Measurements from ENCODE around the gene CALR. TPM values are rescaled to one million over a fixed set of nuclear protein-coding genes. Genes with fewer than 3 reads are reported as not detected.

The CALR gene
- polyA plus RNA-seq, 2 of the 4 experiments (the other 2 are of a cell fraction), result 419 to 494 TPM

DNA sequence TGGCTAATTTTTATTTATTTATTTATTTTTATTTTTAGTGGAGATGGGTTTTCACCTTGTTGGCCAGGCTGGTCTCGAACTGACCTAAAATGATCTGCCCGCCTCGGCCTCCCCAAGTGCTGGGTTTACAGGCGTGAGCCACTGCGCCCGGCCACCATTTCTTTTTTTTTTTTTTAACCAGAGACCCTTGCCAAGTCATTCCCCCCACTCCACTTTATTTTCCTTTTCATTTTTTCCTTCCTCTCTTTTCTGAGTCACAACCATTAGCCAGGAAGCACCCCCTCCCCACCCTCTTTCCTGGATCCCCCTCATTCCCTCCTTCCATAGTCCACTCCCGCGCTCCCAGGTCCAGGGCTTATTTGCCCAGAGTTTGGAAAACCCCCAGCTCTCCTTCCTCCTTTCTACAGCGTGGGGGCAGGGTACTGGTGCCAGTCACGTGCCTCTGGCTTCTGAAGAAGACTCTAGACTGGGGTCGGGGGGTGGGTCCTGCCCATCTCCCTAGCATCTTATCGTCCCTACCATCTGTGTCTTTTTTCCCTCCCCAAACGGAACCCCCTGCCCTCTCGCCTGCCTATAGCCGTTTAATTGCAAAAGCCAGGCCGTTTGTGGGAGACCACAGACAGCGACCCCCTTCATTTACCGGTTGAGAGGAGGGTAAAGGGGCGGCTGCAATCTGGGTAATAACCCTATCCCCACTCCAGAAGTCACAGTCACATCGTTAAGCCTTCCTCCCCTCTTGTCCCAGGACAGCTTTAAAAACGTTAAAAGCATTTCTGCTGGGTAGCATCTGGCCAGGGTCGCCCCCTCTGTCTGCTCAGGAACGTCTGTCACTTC lies 1.1 kb upstream of the CALR start:
- Histone ChIP-seq H3K9me3 (no peaks in the 10 kb centered on the region), H3K27ac (peak overlapping the region; percentile 89 to 92), H3K4me3 (peak overlapping the region; percentile 100), H3K4me1 (peaks cover 25% of the 10 kb centered on the region), H3K4me2 (peak overlapping the region; percentile 95)
- TF ChIP-seq, protein P1, sequence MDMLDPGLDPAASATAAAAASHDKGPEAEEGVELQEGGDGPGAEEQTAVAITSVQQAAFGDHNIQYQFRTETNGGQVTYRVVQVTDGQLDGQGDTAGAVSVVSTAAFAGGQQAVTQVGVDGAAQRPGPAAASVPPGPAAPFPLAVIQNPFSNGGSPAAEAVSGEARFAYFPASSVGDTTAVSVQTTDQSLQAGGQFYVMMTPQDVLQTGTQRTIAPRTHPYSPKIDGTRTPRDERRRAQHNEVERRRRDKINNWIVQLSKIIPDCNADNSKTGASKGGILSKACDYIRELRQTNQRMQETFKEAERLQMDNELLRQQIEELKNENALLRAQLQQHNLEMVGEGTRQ (IDR thresholded peaks at IDR 0.05), result peak; percentile 61
- TF ChIP-seq, protein P2, sequence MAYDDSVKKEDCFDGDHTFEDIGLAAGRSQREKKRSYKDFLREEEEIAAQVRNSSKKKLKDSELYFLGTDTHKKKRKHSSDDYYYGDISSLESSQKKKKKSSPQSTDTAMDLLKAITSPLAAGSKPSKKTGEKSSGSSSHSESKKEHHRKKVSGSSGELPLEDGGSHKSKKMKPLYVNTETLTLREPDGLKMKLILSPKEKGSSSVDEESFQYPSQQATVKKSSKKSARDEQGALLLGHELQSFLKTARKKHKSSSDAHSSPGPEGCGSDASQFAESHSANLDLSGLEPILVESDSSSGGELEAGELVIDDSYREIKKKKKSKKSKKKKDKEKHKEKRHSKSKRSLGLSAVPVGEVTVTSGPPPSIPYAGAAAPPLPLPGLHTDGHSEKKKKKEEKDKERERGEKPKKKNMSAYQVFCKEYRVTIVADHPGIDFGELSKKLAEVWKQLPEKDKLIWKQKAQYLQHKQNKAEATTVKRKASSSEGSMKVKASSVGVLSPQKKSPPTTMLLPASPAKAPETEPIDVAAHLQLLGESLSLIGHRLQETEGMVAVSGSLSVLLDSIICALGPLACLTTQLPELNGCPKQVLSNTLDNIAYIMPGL (CRISPR knock-in tag; IDR thresholded peaks at IDR 0.05; ENCODE audit: borderline replicate concordance), result no peak
- TF ChIP-seq ZSCAN20 (CRISPR knock-in tag; IDR thresholded peaks at IDR 0.05), result no peak
- 0 out of 2 replicates have a peak, but pooled peaks have one; percentile 19 for TF ChIP-seq BHLHE40 (IDR thresholded peaks at IDR 0.05; ENCODE audit: low read depth, low read length)
- TF ChIP-seq, protein P3, sequence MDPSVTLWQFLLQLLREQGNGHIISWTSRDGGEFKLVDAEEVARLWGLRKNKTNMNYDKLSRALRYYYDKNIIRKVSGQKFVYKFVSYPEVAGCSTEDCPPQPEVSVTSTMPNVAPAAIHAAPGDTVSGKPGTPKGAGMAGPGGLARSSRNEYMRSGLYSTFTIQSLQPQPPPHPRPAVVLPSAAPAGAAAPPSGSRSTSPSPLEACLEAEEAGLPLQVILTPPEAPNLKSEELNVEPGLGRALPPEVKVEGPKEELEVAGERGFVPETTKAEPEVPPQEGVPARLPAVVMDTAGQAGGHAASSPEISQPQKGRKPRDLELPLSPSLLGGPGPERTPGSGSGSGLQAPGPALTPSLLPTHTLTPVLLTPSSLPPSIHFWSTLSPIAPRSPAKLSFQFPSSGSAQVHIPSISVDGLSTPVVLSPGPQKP (IDR thresholded peaks at IDR 0.05; ENCODE audit: low read depth, low read length), result no peak
- TF ChIP-seq, protein P4, sequence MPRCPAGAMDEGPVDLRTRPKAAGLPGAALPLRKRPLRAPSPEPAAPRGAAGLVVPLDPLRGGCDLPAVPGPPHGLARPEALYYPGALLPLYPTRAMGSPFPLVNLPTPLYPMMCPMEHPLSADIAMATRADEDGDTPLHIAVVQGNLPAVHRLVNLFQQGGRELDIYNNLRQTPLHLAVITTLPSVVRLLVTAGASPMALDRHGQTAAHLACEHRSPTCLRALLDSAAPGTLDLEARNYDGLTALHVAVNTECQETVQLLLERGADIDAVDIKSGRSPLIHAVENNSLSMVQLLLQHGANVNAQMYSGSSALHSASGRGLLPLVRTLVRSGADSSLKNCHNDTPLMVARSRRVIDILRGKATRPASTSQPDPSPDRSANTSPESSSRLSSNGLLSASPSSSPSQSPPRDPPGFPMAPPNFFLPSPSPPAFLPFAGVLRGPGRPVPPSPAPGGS (IDR thresholded peaks at IDR 0.05), result no peak
- no peak for TF ChIP-seq RNF2 (IDR thresholded peaks at IDR 0.05; ENCODE audit: borderline replicate concordance, low read depth)
- TF ChIP-seq CEBPB (IDR thresholded peaks at IDR 0.05), result no peak
- TF ChIP-seq RAD21 (conservative IDR thresholded peaks at IDR 0.05 in 1 of 2, IDR thresholded peaks at IDR 0.05 in 1 of 2), result no peak
- no peak for TF ChIP-seq KDM1A (IDR thresholded peaks at IDR 0.05; ENCODE audit: low read depth)
- no peak for TF ChIP-seq HEYL (CRISPR knock-in tag; IDR thresholded peaks at IDR 0.05)
- TF ChIP-seq TP53 (CRISPR knock-in tag; IDR thresholded peaks at IDR 0.05), result no peak
- CTCF ChIA-PET, result interaction anchor here (0.7 to 1.4 kb wide), 3 partner anchors 10 to 28 kb away, joined by 4 to 5 read pairs (median 4); no protein-coding TSS in a partner anchor
- no peak for FAIRE-seq
- peak in 1 of 2 experiments; percentile 46 for DNase-seq (ENCODE audit: low read depth in 1 of 2, low spot score in 1 of 2)
- ATAC-seq, result no peak
- WGBS (ENCODE audit: missing lambda C conversion rate), result 27% methylated on average over 21 of the region's 23 CpGs
- POLR2A ChIA-PET, result interaction anchor here (1.0 kb wide), 1 partner anchor 9 kb away, joined by 3 read pairs; the partner anchor contains the start of gene RAD23A

DNA sequence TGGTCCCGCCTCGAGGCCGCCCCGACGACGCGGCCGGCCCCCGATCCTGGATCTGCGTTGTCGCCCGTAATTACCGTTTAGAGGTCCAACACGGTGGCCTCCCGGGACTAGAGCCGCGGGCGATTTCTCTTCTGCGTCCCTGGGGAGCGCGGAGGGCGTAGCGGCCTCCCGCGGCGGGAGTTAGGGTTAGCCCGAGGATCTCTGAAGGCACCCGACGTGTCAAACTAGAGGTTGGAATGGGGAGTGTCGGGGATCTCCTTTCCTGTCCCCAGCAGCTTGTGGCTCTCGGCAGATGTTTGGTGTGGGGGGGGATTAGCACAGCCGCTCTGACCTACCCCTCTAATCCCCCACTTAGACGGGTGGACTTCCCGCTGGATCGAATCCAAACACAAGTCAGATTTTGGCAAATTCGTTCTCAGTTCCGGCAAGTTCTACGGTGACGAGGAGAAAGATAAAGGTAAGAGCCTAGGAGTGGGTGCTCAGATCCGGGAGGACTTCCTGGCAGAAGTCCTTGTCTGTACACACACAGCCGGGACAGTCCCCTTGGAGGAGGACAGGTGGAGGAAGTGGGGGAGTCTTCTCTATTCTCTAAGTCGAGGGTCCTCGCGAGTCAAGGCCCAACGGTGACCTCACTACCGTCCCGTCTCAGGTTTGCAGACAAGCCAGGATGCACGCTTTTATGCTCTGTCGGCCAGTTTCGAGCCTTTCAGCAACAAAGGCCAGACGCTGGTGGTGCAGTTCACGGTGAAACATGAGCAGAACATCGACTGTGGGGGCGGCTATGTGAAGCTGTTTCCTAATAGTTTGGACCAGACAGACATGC lies 581 bp downstream of the CALR start:
- POLR2A ChIA-PET, result no interaction called here
- DNase-seq (ENCODE audit: low read depth in 1 of 2, low spot score in 1 of 2), result peak in 1 of 2 experiments; percentile 37
- CTCF ChIA-PET, result interaction anchor here (0.6 to 1.2 kb wide), 2 partner anchors 9 to 18 kb away, joined by 3 read pairs; no protein-coding TSS in a partner anchor
- FAIRE-seq, result no peak
- Histone ChIP-seq H3K27ac (peak overlapping the region; percentile 97), H3K4me1 (peaks cover 22% of the 10 kb centered on the region), H3K9me3 (no peaks in the 10 kb centered on the region), H3K4me3 (peak overlapping the region; percentile 100), H3K4me2 (peak overlapping the region; percentile 99)
- 2% methylated on average over 24 of the region's 54 CpGs for WGBS (ENCODE audit: missing lambda C conversion rate)
- peak; percentile 40 to 47; a peak in 5 of 6 replicates for ATAC-seq
- TF ChIP-seq MYC (IDR thresholded peaks at IDR 0.05; ENCODE audit: borderline replicate concordance, low read length) (no peak), SMC3 (IDR thresholded peaks at IDR 0.05) (no peak), HDAC2 (IDR thresholded peaks at IDR 0.05) (no peak), RFX5 (IDR thresholded peaks at IDR 0.05) (no peak), KDM5A (IDR thresholded peaks at IDR 0.05) (0 out of 2 replicates have a peak, but pooled peaks have one; percentile 30), JUNB (IDR thresholded peaks at IDR 0.05) (no peak), PHF8 (IDR thresholded peaks at IDR 0.05; ENCODE audit: borderline replicate concordance, low read depth) (peak; percentile 55), MAFK (IDR thresholded peaks at IDR 0.05; ENCODE audit: partially characterized antibody) (no peak), HOXA7 (CRISPR knock-in tag; IDR thresholded peaks at IDR 0.05) (no peak), JUN (IDR thresholded peaks at IDR 0.05) (peak in 1 of 2 experiments; percentile 22; a peak in 2 of 5 replicates), EHF (CRISPR knock-in tag; IDR thresholded peaks at IDR 0.05) (no peak), ZNF302 (CRISPR knock-in tag; IDR thresholded peaks at IDR 0.05) (no peak), EP300 (IDR thresholded peaks at IDR 0.05) (no peak)
- TF ChIP-seq, protein P2 (CRISPR knock-in tag; IDR thresholded peaks at IDR 0.05; ENCODE audit: borderline replicate concordance), result no peak
- TF ChIP-seq, protein P4 (IDR thresholded peaks at IDR 0.05), result no peak
